Iris pigment epithelial cell (primary cell): ENCODE data around the gene VDAC1.
"Not testable (repeated sequence)": the region's sequence is repeated elsewhere in the genome, so short reads cannot be mapped to it uniquely, and the experiment has no call there.

ENCODE experiments used
- DNase-seq: peaks from one replicate; pipeline ENCODE4 v3.0.0-alpha.2; 2011; ENCODE audit warnings: low read depth

VDAC1 gene

GRCh38 chr5:133995341-133995740 lies 9.4 kb downstream of the VDAC1 start:
- DNase-seq, result peak; percentile 8

GRCh38 chr5:133994990-133995333 lies 9.8 kb downstream of the VDAC1 start:
- DNase-seq, result no peak

- DNase-seq, result no peak
Observed at GRCh38 chr5:133994297-133994989, 10.3 kb downstream of the VDAC1 start.

GRCh38 chr5:133993185-133993936 lies 11.4 kb downstream of the VDAC1 start:
- DNase-seq, result peak; percentile 77

GRCh38 chr5:133992429-133993155 lies 12.2 kb downstream of the VDAC1 start:
- DNase-seq, result no peak

- no peak for DNase-seq
Observed at GRCh38 chr5:133991171-133991910, 13.4 kb downstream of the VDAC1 start.

GRCh38 chr5:133990396-133990795 lies 14.4 kb downstream of the VDAC1 start:
- no peak for DNase-seq

GRCh38 chr5:133985540-133986180 lies 19.1 kb downstream of the VDAC1 start:
- DNase-seq, result no peak

GRCh38 chr5:133983674-133984073 lies 21.1 kb downstream of the VDAC1 start:
- DNase-seq, result no peak

- DNase-seq, result no peak
Observed at GRCh38 chr5:133981714-133982113, 23.1 kb downstream of the VDAC1 start.

- DNase-seq, result no peak
Observed at GRCh38 chr5:133980652-133981051, 24.1 kb downstream of the VDAC1 start.

GRCh38 chr5:133978943-133979342 lies 25.8 kb downstream of the VDAC1 start:
- DNase-seq, result no peak

- DNase-seq, result peak; percentile 85
Observed at GRCh38 chr5:133977858-133978257, 26.9 kb downstream of the VDAC1 start.

GRCh38 chr5:133977161-133977787 lies 27.5 kb downstream of the VDAC1 start:
- no peak for DNase-seq

- DNase-seq, result not testable (repeated sequence)
Observed at GRCh38 chr5:133975546-133975945, 29.2 kb downstream of the VDAC1 start.

GRCh38 chr5:133974142-133974541 lies 30.6 kb downstream of the VDAC1 start:
- no peak for DNase-seq

GRCh38 chr5:133970325-133970909 lies 34.4 kb downstream of the VDAC1 start:
- no peak for DNase-seq

GRCh38 chr5:133969654-133970324 lies 35.0 kb downstream of the VDAC1 start:
- DNase-seq, result peak; percentile 68

GRCh38 chr5:133968204-133968980 lies 36.4 kb downstream of the VDAC1 start, which contains the start of gene C5orf15:
Gene C5orf15 (minus strand): TSS chr5:133968625. CDS start chr5:133968584, 41 bp downstream.
- DNase-seq, result peak; percentile 99
